SU-DHL-6 (cell line): ENCODE measurements around the gene ERLEC1.

ENCODE experiments used
- H2AFZ ChIP-seq: fragments of 200-600 bp; sonication (generic); 2 replicates; pipeline ENCODE4 v1.6.1; 2014; ENCODE audit warnings: low read depth, mild to moderate bottlenecking, moderate library complexity, mixed read lengths, antibody characterized with exemption, low read length; ENCODE audit not compliant: severe bottlenecking
- H3F3A ChIP-seq: fragments of 200-600 bp; shearing (Covaris generic); 2 replicates; pipeline ENCODE4 v1.6.0; 2016; ENCODE audit warnings: antibody characterized with exemption, mild to moderate bottlenecking; ENCODE audit not compliant: insufficient read depth
- H3K27ac ChIP-seq: fragments of 200-600 bp; sonication (generic); 2 replicates; pipeline ENCODE4 v1.5.1; 2016; ENCODE audit warnings: low read depth, mild to moderate bottlenecking, low read length, moderate library complexity, mixed read lengths
- H3K27me3 ChIP-seq: fragments of 200-600 bp; sonication (generic), shearing (Covaris generic); 2 replicates; pipeline ENCODE4 v1.6.0; 2014; ENCODE audit warnings: mild to moderate bottlenecking, low read length
- H3K36me3 ChIP-seq: fragments of 200-600 bp; sonication (generic); 2 replicates; pipeline ENCODE4 v1.6.1; 2014; ENCODE audit warnings: mild to moderate bottlenecking, low read length, mixed read lengths
- H3K4me2 ChIP-seq: fragments of 300-600, 200-600 bp; shearing (Covaris generic), sonication (generic); 2 replicates; pipeline ENCODE4 v1.6.0; 2014; ENCODE audit warnings: low read length, low read depth, mild to moderate bottlenecking; ENCODE audit not compliant: poor library complexity, severe bottlenecking
- H3K4me3 ChIP-seq: fragments of 200-600 bp; sonication (generic); 2 replicates; pipeline ENCODE4 v1.5.1; 2014; ENCODE audit warnings: antibody characterized with exemption, low read length, mild to moderate bottlenecking, mixed read lengths; ENCODE audit not compliant: insufficient read depth, poor library complexity, severe bottlenecking
- H3K79me2 ChIP-seq: fragments of 200-600 bp; sonication (generic); 2 replicates; pipeline ENCODE4 v1.6.1; 2014; ENCODE audit warnings: mild to moderate bottlenecking, low read length, moderate library complexity; ENCODE audit not compliant: insufficient read depth
- H3K9ac ChIP-seq: fragments of 200-600 bp; sonication (generic); 2 replicates; pipeline ENCODE4 v1.7.0; 2014; ENCODE audit warnings: mild to moderate bottlenecking, low read length
- H3K9me2 ChIP-seq: fragments of 200-600 bp; sonication (generic); replicated peaks from 2 replicates; pipeline ENCODE4 v1.6.1; 2014; ENCODE audit warnings: low read length; ENCODE audit not compliant: insufficient read depth
- H3K9me3 ChIP-seq: fragments of 200-600 bp; sonication (generic); 2 replicates; pipeline ENCODE4 v1.6.1; 2014; ENCODE audit warnings: low read length, mixed read lengths; ENCODE audit not compliant: insufficient read depth
- H4K20me1 ChIP-seq: fragments of 200-600 bp; sonication (generic); 2 replicates; pipeline ENCODE4 v1.6.1; 2014; ENCODE audit warnings: low read depth, mild to moderate bottlenecking, antibody characterized with exemption, low read length, moderate library complexity, mixed read lengths
- EZH2phosphoT487 ChIP-seq: fragments of 200-600 bp; sonication (generic), shearing (Covaris generic); conservative IDR thresholded peaks from 2 replicates; pipeline ENCODE4 v1.6.1; 2018; ENCODE audit warnings: mild to moderate bottlenecking, antibody characterized with exemption, low read length, moderate library complexity, mixed read lengths
- TF ChIP-seq, protein P1 (sequence below): fragments of 200-600 bp; sonication (generic); IDR thresholded peaks from one replicate; pipeline ENCODE4 v1.5.1; 2017; ENCODE audit warnings: antibody characterized with exemption, mild to moderate bottlenecking, low read length, moderate library complexity; ENCODE audit not compliant: insufficient read depth, poor library complexity, severe bottlenecking

Gene ERLEC1

DNA sequence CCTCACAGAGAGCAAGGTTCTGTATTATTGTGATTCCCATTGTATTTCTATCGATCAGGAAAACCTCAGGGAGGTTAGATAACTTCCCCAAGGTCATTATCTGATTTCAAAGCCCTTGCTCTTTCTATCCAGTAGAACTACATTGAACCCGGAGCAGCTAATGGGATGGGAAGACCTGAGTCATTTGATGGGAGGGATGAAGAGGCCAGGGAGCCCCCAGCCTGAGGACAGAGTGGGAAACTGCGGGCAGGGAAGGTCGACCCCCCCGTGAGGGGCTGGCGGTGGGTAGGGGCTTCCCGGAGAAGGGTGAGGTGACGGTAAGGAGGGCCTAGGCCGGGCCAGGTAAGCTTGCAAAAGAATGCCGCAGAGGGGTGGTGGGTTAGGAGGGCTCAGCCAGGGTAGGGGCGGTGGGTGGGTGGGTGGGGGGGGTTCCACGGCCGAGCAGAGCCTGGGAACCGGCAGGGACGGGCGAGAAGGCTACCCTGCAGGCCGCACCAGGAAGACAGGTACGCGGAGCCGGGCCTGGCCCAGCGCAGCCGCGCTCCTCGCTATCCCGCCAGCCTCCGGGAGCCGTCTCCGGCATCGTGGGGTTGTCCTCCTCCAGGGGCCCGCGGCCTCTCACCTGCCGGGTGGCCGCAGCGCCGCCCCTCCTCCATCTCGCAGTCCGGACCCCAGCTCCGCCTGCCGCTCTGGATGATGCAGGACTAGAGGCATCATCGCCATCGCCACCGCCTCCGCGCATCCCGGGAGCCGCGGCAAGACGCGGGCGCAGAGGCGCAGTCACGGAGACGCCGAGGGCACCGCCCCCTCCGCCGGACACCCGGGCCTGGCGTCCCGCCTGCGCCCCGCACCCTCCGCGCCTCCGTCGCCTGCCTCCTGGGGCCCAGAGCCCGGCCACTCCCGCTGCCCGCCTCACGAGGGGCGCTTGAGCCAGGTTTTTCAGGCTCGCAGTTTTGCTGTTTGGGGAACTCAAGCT lies 72.7 kb downstream of the ERLEC1 start, which contains the start of gene GPR75:
Gene GPR75 (minus strand): TSS at position 762 of the 976 bp plus-strand sequence. CDS start 5,211 bp downstream, outside the sequence.
- H3K27ac ChIP-seq, result no peak within 1 kb of the TSS
- H3F3A ChIP-seq, result peaks cover 4% of the 10 kb centered on the region; the same call in 1 of the 2 replicates
- H3K9me2 ChIP-seq, result no peaks in the 10 kb centered on the region
- H3K9me3 ChIP-seq, result no peaks in the 10 kb centered on the region
- H2AFZ ChIP-seq, result no peak within 1 kb of the TSS
- no peaks in the 10 kb centered on the region for H3K79me2 ChIP-seq
- no peak within 1 kb of the TSS for H3K4me2 ChIP-seq
- no peaks in the 10 kb centered on the region for H4K20me1 ChIP-seq
- peaks cover 20% of the 10 kb centered on the region; the same call in 1 of the 2 replicates for H3K36me3 ChIP-seq
- no peak within 1 kb of the TSS for H3K4me3 ChIP-seq
- TF ChIP-seq, protein P1, sequence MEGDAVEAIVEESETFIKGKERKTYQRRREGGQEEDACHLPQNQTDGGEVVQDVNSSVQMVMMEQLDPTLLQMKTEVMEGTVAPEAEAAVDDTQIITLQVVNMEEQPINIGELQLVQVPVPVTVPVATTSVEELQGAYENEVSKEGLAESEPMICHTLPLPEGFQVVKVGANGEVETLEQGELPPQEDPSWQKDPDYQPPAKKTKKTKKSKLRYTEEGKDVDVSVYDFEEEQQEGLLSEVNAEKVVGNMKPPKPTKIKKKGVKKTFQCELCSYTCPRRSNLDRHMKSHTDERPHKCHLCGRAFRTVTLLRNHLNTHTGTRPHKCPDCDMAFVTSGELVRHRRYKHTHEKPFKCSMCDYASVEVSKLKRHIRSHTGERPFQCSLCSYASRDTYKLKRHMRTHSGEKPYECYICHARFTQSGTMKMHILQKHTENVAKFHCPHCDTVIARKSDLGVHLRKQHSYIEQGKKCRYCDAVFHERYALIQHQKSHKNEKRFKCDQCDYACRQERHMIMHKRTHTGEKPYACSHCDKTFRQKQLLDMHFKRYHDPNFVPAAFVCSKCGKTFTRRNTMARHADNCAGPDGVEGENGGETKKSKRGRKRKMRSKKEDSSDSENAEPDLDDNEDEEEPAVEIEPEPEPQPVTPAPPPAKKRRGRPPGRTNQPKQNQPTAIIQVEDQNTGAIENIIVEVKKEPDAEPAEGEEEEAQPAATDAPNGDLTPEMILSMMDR, result no peak
- no peak for TF ChIP-seq EZH2phosphoT487
- H3K9ac ChIP-seq, result no peak within 1 kb of the TSS
- no peaks in the 10 kb centered on the region for H3K27me3 ChIP-seq

DNA sequence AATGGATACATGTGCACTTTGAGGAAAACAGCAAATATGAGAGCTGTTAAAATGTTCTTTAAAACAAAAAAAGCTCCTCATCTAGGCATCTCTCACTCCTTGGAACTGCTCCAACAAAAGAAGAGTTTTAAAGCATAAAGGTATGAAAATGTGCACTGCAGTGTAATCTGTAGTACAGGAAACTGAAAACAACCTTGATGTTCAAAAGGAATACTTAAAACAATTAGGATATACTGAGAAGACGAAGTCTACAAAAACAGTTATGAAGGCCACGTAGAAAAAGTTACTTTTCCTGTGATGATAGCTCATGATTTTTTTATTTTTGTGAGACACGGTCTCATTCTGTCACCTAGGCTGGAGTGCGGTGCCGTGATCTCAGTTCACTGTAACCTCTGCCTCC lies 75.0 kb downstream of the ERLEC1 start:
- Histone ChIP-seq H3F3A (peaks cover 4% of the 10 kb centered on the region; the same call in 1 of the 2 replicates), H4K20me1 (no peaks in the 10 kb centered on the region), H3K9ac (no peak overlapping the region), H3K27me3 (no peaks in the 10 kb centered on the region), H3K4me2 (no peak overlapping the region), H3K27ac (no peak overlapping the region), H3K79me2 (no peaks in the 10 kb centered on the region), H3K9me2 (no peaks in the 10 kb centered on the region), H3K9me3 (no peaks in the 10 kb centered on the region), H2AFZ (no peak overlapping the region), H3K4me3 (no peak overlapping the region), H3K36me3 (peaks cover 28% of the 10 kb centered on the region; the same call in 1 of the 2 replicates)
- TF ChIP-seq EZH2phosphoT487, result no peak
- TF ChIP-seq, protein P1, result no peak

DNA sequence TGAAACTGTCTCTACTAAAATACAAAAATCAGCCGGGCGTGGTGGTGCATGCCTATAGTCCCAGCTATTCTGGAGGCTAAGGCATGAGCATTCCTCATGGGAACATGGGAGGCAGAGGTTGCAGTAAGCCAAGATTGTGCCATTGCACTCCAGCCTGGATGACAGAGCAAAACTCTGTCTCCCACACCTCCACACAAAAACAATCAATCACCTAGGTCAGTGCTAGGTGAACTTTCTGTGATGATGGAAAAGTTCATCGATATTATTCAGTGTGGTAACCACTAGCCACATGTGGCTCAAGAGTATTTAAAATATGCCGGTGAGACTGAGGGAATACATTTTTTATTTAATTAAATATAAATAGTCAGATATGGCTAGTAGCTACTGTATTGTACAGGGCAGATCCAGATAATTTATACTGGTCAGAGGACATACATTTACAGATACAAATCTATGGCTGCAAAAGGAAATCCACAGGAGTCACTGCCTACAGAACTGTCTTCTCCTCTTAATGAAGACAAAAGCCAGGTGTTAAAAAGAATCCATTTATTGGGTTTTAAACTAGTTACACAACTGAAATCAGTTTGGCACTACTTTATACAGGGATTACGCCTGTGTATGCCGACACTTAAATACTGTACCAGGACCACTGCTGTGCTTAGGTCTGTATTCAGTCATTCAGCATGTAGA lies 76.8 kb downstream of the ERLEC1 start:
- Histone ChIP-seq H3K9me2 (no peaks in the 10 kb centered on the region), H2AFZ (no peak overlapping the region), H3K9me3 (no peaks in the 10 kb centered on the region), H3K27me3 (no peaks in the 10 kb centered on the region), H3K79me2 (no peaks in the 10 kb centered on the region), H3K4me3 (no peak overlapping the region), H3K4me2 (no peak overlapping the region), H4K20me1 (no peaks in the 10 kb centered on the region), H3K27ac (no peak overlapping the region), H3K36me3 (peaks cover 33% of the 10 kb centered on the region; the same call in 1 of the 2 replicates), H3K9ac (no peak overlapping the region), H3F3A (peaks cover 4% of the 10 kb centered on the region; the same call in 1 of the 2 replicates)
- TF ChIP-seq EZH2phosphoT487, result no peak
- TF ChIP-seq, protein P1, result no peak
